Right atrium auricular region (tissue), 2 donors: ENCODE results near the gene GMPR. TPM values are rescaled to one million over a fixed set of nuclear protein-coding genes. Genes with fewer than 3 reads are reported as not detected.

Source experiments
- DNase-seq: peaks from one replicate; pipeline ENCODE4 v3.0.0-alpha.2; 2019; ENCODE audit warnings: low spot score
- H3K27ac ChIP-seq, 2 donors: fragments of 200-600 bp; sonication (generic); 1 replicate in 1 of 2; 2 replicates in 1 of 2; pipeline ENCODE4 v1.5.1; 2016 to 2019
- H3K27me3 ChIP-seq, 2 donors: fragments of 200-600 bp; sonication (generic); one replicate each; pipeline versions ENCODE4 v1.5.1 to v1.6.0; 2017 to 2019
- H3K36me3 ChIP-seq: fragments of 200-600 bp; sonication (generic); one replicate; pipeline ENCODE4 v1.5.1; 2016
- H3K4me1 ChIP-seq, 2 donors: fragments of 200-600 bp; sonication (generic); one replicate each; pipeline versions ENCODE4 v1.5.1 to v1.6.0; 2017 to 2019
- H3K4me3 ChIP-seq, 2 donors: fragments of 200-600 bp; sonication (generic); 1 replicate in 1 of 2; 2 replicates in 1 of 2; pipeline ENCODE4 v1.5.1; 2017 to 2019; ENCODE audit warnings: mild to moderate bottlenecking in 1 of 2, moderate library complexity in 1 of 2
- H3K9me3 ChIP-seq, 2 donors: fragments of 200-600 bp; sonication (generic); one replicate each; pipeline ENCODE4 v1.5.1; 2019
- total RNA-seq, 2 donors: library from RNA; depleted of rRNA; stranded (reverse); fragments of >200 nt; gene quantifications; one replicate each; pipeline ENCODE4 v1.1.0, GENCODE V29; 2016
- TF ChIP-seq, protein P1 (sequence below), 2 donors: fragments of 200-600 bp; sonication (generic); IDR thresholded peaks; one replicate each; pipeline ENCODE4 v1.5.1; 2019; ENCODE audit warnings: antibody characterized with exemption in 2 of 2

GMPR gene
- total RNA-seq, 2 donors from 2014 or later: 70.1 to 89.5 TPM

DNA sequence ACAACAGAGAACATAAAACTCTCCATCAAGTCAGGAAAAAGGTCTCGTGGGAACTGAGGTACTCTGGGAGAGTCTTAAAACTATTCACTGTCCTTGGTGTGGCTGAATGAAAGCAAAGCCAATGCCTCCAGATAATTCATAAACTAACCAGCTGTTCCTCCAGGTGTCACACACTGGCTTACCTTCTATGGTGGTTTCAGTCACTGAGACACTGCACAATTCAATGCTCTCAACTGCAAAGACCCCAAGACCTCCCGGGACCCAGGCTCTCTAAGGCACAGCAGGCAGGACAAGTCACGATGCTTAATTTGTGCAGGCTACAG lies 100.8 kb downstream of the GMPR start:
- Histone ChIP-seq H3K27ac (no peak overlapping the region), H3K36me3 (no peaks in the 10 kb centered on the region), H3K4me1 (peaks cover 0 to 53% of the 10 kb centered on the region in 2 donors), H3K9me3 (no peaks in the 10 kb centered on the region), H3K27me3 (no peaks in the 10 kb centered on the region), H3K4me3 (no peak overlapping the region)
- no peak for DNase-seq
- TF ChIP-seq, protein P1, sequence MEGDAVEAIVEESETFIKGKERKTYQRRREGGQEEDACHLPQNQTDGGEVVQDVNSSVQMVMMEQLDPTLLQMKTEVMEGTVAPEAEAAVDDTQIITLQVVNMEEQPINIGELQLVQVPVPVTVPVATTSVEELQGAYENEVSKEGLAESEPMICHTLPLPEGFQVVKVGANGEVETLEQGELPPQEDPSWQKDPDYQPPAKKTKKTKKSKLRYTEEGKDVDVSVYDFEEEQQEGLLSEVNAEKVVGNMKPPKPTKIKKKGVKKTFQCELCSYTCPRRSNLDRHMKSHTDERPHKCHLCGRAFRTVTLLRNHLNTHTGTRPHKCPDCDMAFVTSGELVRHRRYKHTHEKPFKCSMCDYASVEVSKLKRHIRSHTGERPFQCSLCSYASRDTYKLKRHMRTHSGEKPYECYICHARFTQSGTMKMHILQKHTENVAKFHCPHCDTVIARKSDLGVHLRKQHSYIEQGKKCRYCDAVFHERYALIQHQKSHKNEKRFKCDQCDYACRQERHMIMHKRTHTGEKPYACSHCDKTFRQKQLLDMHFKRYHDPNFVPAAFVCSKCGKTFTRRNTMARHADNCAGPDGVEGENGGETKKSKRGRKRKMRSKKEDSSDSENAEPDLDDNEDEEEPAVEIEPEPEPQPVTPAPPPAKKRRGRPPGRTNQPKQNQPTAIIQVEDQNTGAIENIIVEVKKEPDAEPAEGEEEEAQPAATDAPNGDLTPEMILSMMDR (IDR thresholded peaks at IDR 0.05): no peak

DNA sequence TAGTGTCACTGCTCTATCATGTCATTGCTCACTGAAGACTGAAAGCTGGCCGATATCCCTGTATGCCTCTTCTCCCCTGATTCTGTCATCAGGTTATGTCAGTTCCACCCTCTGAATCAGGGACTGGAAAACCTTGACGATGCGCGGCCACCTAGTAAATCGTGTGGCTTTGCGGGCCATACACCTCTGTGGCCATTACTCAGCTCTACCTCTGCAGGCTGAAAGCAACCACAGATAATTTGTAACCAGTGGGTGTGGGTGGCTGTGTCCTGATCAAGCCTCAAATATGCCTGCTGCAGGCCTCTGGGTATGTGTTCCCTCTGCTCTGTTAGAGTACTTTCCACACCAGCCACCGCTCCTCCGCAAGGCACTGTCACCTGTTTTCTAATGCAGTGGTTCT lies 105.2 kb downstream of the GMPR start:
- H3K27ac ChIP-seq: no peak overlapping the region
- no peak for DNase-seq
- TF ChIP-seq, protein P1 (IDR thresholded peaks at IDR 0.05): no peak
- peaks cover 0 to 45% of the 10 kb centered on the region in 2 donors for H3K4me1 ChIP-seq
- no peaks in the 10 kb centered on the region for H3K9me3 ChIP-seq
- H3K27me3 ChIP-seq: no peaks in the 10 kb centered on the region
- H3K4me3 ChIP-seq: no peak overlapping the region
- no peaks in the 10 kb centered on the region for H3K36me3 ChIP-seq

DNA sequence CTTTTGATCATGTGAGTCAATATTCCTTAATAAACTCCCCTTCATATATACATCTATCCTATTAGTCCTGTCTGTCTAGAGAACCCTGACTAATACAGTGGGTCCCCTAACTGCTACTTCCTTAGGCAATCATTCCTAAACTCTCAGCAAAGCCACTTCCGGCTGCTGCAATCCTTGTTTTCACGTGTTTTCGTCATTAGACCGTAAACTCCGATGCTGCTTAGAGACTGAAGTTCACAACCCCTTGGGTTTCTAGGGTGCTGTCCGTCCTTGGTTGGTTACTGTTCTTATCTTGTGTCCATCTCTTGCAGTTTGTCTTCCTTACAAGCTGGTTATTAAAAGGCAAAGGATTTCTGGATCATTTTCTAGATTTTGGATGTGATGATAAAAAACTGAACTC lies 106.4 kb downstream of the GMPR start:
- Histone ChIP-seq H3K27me3 (no peaks in the 10 kb centered on the region), H3K4me1 (peaks cover 0 to 35% of the 10 kb centered on the region in 2 donors), H3K27ac (no peak overlapping the region), H3K9me3 (no peaks in the 10 kb centered on the region), H3K36me3 (no peaks in the 10 kb centered on the region), H3K4me3 (no peak overlapping the region)
- DNase-seq: no peak
- TF ChIP-seq, protein P1 (IDR thresholded peaks at IDR 0.05): no peak

Other genes with a start within 250 kb of the GMPR start
- gene MYLIP, start 109.5 kb upstream of the GMPR start, total RNA-seq: 10 to 100 TPM; 15.6 to 25.1 TPM